Upper lobe of left lung (tissue), 6 donors: ENCODE data around the gene RIMBP3B. TPM values are rescaled to one million over a fixed set of nuclear protein-coding genes. Genes with fewer than 3 reads are reported as not detected.
"Not testable (repeated sequence)": the region's sequence is repeated elsewhere in the genome, so short reads cannot be mapped to it uniquely, and the experiment has no call there.

Source experiments
- ATAC-seq, 2 donors: fragments of 200-7000 bp; cut with Tn5 transposase; one replicate each; pipeline ENCODE4 v1.9.1; 2022; ENCODE audit warnings: mild to moderate bottlenecking in 2 of 2, moderate library complexity in 2 of 2; ENCODE audit not compliant: low FRiP score in 2 of 2
- DNase-seq, 2 donors: peaks; one replicate each; pipeline ENCODE4 v3.0.0-alpha.2; 2019 to 2020
- H3K27ac ChIP-seq, 4 donors: fragments of 200-600 bp; sonication (generic); one replicate each; pipeline ENCODE4 v1.5.1; 2016 to 2019
- H3K27me3 ChIP-seq, 4 donors: fragments of 200-600 bp; sonication (generic); one replicate each; pipeline ENCODE4 v1.5.1; 2017 to 2019
- H3K36me3 ChIP-seq, 4 donors: fragments of 200-600 bp; sonication (generic); one replicate each; pipeline ENCODE4 v1.5.1; 2016 to 2019
- H3K4me1 ChIP-seq, 4 donors: fragments of 200-600 bp; sonication (generic); one replicate each; pipeline ENCODE4 v1.5.1; 2018 to 2019
- H3K4me3 ChIP-seq, 4 donors: fragments of 200-600 bp; sonication (generic); one replicate each; pipeline ENCODE4 v1.5.1; 2017 to 2019; ENCODE audit warnings: mild to moderate bottlenecking in 2 of 4, moderate library complexity in 1 of 4
- H3K9me3 ChIP-seq, 4 donors: fragments of 200-600 bp; sonication (generic); one replicate each; pipeline ENCODE4 v1.5.1; 2018 to 2019
- WGBS, 2 donors: methylation state at CpG; one replicate each; pipeline ENCODE4 v1.1.5; 2017 to 2018; 5-methylcytosine and 5-hydroxymethylcytosine counted together
- total RNA-seq, 6 donors: library from RNA; depleted of rRNA in 4 of 6; stranded (reverse); fragments of >200 nt in 4 of 6; gene quantifications; one replicate each; pipeline versions ENCODE4 v1.1.0 to v1.2.1, GENCODE V29; 2016 to 2021
- donor health status: DM: no; HTN: no; CAD: no; lungs with moderate emphysema.
- donor health status: DM: no; HTN: yes; CAD: no; lungs with severe emphysema.

Gene RIMBP3B
- total RNA-seq, 6 donors from 2014 or later = 0.20 to 0.86 (median 0.46) TPM; not detected in 3

DNA sequence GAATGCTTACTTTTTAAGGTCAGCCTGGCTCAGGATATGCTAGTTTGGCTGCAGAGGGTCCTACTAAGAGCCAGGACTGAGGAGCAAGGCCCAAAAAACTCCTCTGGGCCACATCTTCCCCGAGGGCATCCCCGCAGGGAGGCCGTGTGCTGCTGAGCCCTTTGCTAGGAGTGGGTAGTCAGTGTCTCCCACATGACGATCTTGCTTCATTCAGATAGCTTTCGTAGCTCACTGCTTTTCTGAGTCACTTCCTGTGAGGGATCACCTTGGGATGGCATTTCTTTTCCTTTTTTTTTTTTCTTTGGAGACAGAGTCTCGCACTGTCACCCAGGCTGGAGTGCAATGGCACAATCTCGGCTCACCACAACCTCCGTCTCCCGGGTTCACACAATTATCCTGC, 6.5 kb downstream of the RIMBP3B start:
- not testable (repeated sequence) for H3K4me3 ChIP-seq, H3K4me1 ChIP-seq, DNase-seq, H3K27me3 ChIP-seq, H3K9me3 ChIP-seq, H3K36me3 ChIP-seq, H3K27ac ChIP-seq
- ATAC-seq = peak in 1 of 2 donors; percentile 24
- WGBS, 2 donors = no CpG with 5 or more reads among the region's 9 CpGs

DNA sequence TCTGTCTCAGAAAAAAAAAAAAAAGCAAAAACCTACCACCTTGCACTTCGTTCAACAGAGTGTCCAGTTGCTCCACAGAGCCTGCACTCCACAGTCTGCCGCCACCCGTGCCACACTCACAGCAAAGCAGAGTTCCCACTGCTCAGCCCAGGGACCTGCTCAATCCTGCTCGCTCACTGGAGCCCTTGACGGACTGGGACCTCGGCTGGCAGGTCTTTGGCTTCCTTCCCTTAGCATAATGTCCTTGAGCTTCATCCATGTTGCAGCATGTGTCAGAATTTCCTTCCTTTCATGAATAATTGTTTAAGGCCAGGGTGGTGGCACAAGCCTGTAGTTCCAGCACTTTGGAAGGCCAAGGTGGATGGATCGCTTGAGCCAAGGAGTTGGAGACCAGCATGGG, 11.1 kb downstream of the RIMBP3B start:
- not testable (repeated sequence) for H3K4me1 ChIP-seq, ATAC-seq, H3K27me3 ChIP-seq, DNase-seq, H3K9me3 ChIP-seq, H3K27ac ChIP-seq, H3K36me3 ChIP-seq, H3K4me3 ChIP-seq
- no CpG with 5 or more reads among the region's 7 CpGs for WGBS, 2 donors

- peak in 1 of 2 donors; percentile 24 for ATAC-seq
Measured at GRCh38 chr22:21401197-21401969, 17.8 kb downstream of the RIMBP3B start.

DNA sequence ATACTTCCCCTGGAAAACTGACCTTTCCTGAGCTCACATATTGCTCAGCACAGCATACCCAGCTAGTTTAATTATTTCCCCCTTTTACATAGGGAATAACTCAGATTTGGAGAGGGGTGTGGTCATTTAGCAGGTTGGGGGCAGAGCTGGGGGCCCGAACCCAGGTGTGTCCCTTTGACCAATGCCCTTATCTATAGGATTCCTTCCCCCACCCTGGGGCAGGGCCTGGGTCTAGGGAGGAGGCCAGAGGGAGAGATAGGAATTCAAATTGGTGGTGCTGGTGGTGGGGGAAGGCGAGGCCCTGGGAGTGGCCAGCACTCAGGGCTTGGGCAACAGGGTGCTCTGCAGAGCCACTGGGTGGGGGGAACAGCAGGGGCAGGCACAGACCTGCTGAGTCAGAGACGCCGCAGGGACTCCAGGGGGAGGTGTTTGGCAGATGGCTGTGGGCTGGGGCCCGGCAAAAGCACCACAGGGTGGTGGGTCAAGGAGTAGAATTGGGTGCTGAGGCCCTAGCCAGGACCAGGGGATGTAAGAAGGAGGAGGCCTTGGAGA, 19.3 kb downstream of the RIMBP3B start:
- H3K9me3 ChIP-seq, H3K4me1 ChIP-seq, H3K36me3 ChIP-seq, H3K4me3 ChIP-seq, H3K27me3 ChIP-seq, H3K27ac ChIP-seq, DNase-seq: not testable (repeated sequence)
- 78% methylated on average over 2 of the region's 5 CpGs; no CpG with 5 or more reads in 1 of the 2 donors for WGBS, 2 donors
- ATAC-seq = peak in 1 of 2 donors; percentile 49

More at GRCh38 chr22:21401197-21401969, 17.8 kb downstream of the RIMBP3B start:
- not testable (repeated sequence) for H3K4me3 ChIP-seq, H3K27ac ChIP-seq, DNase-seq, H3K36me3 ChIP-seq, H3K27me3 ChIP-seq, H3K9me3 ChIP-seq, H3K4me1 ChIP-seq
- no CpG with 5 or more reads among the region's 21 CpGs for WGBS, 2 donors

DNA sequence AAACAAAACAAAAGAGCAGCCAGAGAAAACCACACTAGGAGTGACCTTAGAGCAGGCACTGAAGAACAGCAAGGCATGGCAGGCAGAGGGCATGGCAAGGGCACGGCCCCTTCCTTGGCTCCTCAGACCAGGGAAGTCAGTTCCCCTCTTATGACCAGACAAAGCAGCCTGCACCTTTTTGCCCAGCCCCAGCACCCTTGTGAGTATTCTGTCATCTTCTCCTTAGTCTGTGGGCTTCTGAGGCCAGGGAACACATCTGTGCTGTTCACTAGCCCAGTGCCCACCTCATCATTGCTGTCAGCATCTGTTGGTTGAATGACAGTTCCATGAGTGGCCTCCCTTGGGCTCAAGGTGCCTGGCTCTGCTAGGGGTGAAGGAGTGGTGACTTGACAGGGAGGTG, 23.6 kb downstream of the RIMBP3B start:
- not testable (repeated sequence) for H3K36me3 ChIP-seq, H3K27me3 ChIP-seq, H3K27ac ChIP-seq, DNase-seq, H3K9me3 ChIP-seq, H3K4me1 ChIP-seq, H3K4me3 ChIP-seq
- 86 to 100% methylated on average over 1 of the region's 1 CpG for whole genome bisulfite sequencing, 2 donors
- peak in 1 of 2 donors; percentile 54 for ATAC-seq

DNA sequence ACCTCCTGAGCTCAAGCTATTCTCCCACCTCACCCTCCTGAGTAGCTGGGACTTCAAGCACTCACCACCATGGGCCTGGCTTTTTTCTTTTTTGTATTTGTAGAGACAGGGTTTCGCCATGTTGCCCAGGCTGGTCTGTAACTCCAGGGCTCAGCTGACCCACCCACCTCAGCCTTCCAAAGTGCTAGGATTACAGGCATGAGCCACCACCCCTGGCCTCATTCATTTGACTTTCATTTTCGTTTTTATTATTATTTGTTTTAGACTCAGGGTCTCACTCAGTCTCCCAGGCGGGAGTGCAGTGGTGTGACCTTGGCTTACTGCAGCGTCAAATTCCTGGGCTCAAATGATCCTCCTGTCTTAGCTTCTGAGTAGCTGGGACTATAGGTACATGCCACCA, 24.2 kb downstream of the RIMBP3B start:
- H3K27me3 ChIP-seq, H3K27ac ChIP-seq, H3K9me3 ChIP-seq, DNase-seq, H3K36me3 ChIP-seq, H3K4me1 ChIP-seq, H3K4me3 ChIP-seq, ATAC-seq: not testable (repeated sequence)
- WGBS, 2 donors = no CpG with 5 or more reads among the region's 4 CpGs

DNA sequence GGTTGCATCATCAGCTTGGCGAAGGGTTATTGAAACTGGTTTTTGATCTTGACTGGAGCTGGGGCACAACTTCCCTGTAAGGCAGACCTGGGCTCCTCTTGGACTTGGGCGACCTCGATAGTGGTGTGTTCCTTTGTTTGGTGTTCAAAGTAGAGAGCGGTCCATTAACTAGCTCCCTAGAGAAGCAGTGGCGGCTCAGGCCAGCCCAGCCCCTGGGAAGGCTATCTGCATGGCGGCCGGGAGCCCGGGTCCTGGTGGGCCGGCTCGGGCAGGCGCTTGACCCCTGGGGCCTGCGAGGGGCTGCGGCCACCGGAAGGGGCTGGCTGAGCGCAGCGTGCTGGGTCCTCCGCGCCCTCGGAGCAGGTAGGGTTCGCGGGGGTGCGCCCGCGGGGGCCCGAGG, 32.8 kb downstream of the RIMBP3B start:
- WGBS, 2 donors = 13 to 26% methylated on average over 3 to 5 of the region's 25 CpGs
- H3K4me3 ChIP-seq, H3K27ac ChIP-seq, H3K9me3 ChIP-seq, H3K27me3 ChIP-seq, H3K36me3 ChIP-seq, DNase-seq, H3K4me1 ChIP-seq: not testable (repeated sequence)
- ATAC-seq = peak in 1 of 2 donors; percentile 10

DNA sequence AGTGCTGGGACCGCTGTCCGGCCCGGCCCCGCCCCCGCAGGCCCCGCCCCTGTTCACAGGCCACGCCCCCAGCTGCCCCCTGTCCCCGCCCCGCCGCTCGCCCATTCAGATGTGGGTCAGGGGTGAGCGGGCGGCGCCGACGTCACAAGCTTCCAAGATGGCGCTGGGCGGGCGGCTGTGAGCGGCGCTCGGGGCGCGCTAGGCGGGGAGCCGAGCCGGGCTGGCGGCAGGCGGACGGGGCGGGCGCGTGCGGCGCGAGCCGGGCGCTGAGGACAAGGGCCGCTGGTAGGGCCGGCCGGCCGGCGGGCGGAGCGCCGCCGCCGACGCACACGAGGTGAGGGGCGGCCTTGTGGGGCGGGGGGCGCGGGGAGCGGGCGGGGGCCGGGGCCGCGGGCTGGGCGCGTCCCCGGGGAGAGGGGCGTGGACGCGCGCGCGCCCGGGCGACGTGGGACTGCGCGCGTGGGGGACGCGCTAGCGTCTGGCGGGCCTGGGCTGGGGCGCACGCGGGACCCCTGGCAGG, 33.7 kb downstream of the RIMBP3B start, which contains the start of gene HIC2:
Gene HIC2 (plus strand): TSS at position 145 of the 520 bp plus-strand sequence. CDS start 25,461 bp downstream, outside the sequence.
- H3K4me3 ChIP-seq = peak within 1 kb of the TSS in 3 of 4 donors; percentile 45 to 53 (median 49)
- no CpG with 5 or more reads among the region's 81 CpGs for WGBS, 2 donors

GRCh38 chr22:21417853-21418252, 34.3 kb downstream of the RIMBP3B start:
- H3K27ac ChIP-seq = peak overlapping the region in 1 of 4 donors; percentile 49
- no CpG with 5 or more reads among the region's 33 CpGs for WGBS, 2 donors
- not testable (repeated sequence) for H3K27me3 ChIP-seq, H3K4me1 ChIP-seq, H3K36me3 ChIP-seq, H3K9me3 ChIP-seq
- DNase-seq = peak; percentile 20 to 88
- peak overlapping the region in 3 of 4 donors; percentile 45 to 53 (median 49) for H3K4me3 ChIP-seq
- ATAC-seq = peak in 1 of 2 donors; percentile 52

More for the DNA sequence above, 33.7 kb downstream of the RIMBP3B start, which contains the start of gene HIC2:
- H3K9me3 ChIP-seq, H3K36me3 ChIP-seq, H3K27me3 ChIP-seq, H3K4me1 ChIP-seq: not testable (repeated sequence)
- ATAC-seq (peak; percentile 95 to 98), DNase-seq (peak in 1 of 2 donors; percentile 71)
- peak within 1 kb of the TSS in 1 of 4 donors; percentile 49 for H3K27ac ChIP-seq

DNA sequence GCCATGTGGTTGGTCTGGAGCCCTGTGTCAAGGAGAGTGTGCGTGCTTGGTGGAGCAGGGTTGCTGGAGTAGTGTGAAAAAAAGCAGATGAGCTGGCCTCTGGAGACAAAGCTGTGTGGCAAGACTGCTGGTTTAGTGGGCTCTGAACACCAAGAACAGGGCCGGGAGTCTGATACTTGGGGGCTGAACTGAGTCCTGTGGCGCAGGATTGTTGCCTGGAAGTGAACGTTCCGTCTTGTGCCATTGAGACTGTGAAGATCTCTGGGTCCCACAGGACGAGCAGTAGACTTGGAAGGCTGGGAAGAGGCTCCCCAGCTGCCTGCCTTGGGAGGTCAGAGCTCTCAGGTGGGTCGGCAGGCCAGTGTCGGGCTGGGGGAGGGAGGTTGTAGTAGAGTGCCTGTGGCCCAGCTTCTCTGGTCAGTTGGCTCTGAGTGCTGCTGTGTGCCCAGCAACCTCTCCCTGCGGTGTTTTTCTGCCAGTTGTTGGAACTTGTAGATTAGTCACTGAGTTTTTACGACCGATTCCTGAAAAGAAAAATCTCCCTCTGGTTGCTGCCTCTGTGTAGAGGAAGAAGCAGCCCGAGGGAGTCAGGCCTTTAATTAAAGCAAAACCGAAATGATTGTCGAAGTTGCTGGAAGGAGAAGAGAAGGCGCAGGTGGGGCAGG, 35.6 kb downstream of the RIMBP3B start:
- ATAC-seq, H3K27ac ChIP-seq, DNase-seq, H3K9me3 ChIP-seq, H3K4me3 ChIP-seq, H3K4me1 ChIP-seq, H3K36me3 ChIP-seq, H3K27me3 ChIP-seq: not testable (repeated sequence)
- WGBS, 2 donors = 95 to 97% methylated on average over 5 of the region's 15 CpGs

- not testable (repeated sequence) for H3K4me1 ChIP-seq, H3K27me3 ChIP-seq, DNase-seq, H3K4me3 ChIP-seq, H3K9me3 ChIP-seq, H3K36me3 ChIP-seq, H3K27ac ChIP-seq
- peak; percentile 56 to 72 for ATAC-seq
- no CpG with 5 or more reads among the region's 19 CpGs for WGBS, 2 donors
Measured at GRCh38 chr22:21420180-21420763, 36.7 kb downstream of the RIMBP3B start.

- peak in 1 of 2 donors; percentile 40 for ATAC-seq
- H3K4me3 ChIP-seq, H3K27ac ChIP-seq, H3K27me3 ChIP-seq, H3K9me3 ChIP-seq, H3K36me3 ChIP-seq, H3K4me1 ChIP-seq, DNase-seq: not testable (repeated sequence)
- WGBS, 2 donors = no CpG with 5 or more reads among the region's 12 CpGs
Measured at GRCh38 chr22:21424084-21424709, 40.6 kb downstream of the RIMBP3B start.
